WERI-Rb-1 (cell line): Measurements from ENCODE around the gene SFT2D1.

Source experiments
- DNase-seq: peaks from one replicate; pipeline ENCODE4 v3.0.0-alpha.2; 2020
- H3K27ac ChIP-seq: fragments of 250-450 bp; sonication (Bioruptor Pico); 2 replicates; pipeline ENCODE4 v1.5.1; 2020; ENCODE audit warnings: mild to moderate bottlenecking, moderate library complexity
- H3K27me3 ChIP-seq: fragments of 250-450 bp; sonication (Bioruptor Pico); 2 replicates; pipeline ENCODE4 v1.5.1; 2021; ENCODE audit warnings: mild to moderate bottlenecking, low read depth, moderate library complexity; ENCODE audit not compliant: insufficient read depth, severe bottlenecking
- H3K36me3 ChIP-seq: fragments of 250-450 bp; sonication (Bioruptor Pico); 2 replicates; pipeline ENCODE4 v1.5.1; 2020; ENCODE audit warnings: mild to moderate bottlenecking, moderate library complexity
- H3K4me3 ChIP-seq: 2 replicates; pipeline ENCODE4 v1.5.1; 2011; ENCODE audit warnings: low read depth, mild to moderate bottlenecking, control low read depth, low read length
- H3K9me3 ChIP-seq: fragments of 250-450 bp; sonication (Bioruptor Pico); 2 replicates; pipeline ENCODE4 v1.5.1; 2021; ENCODE audit warnings: mild to moderate bottlenecking, moderate library complexity; ENCODE audit not compliant: severe bottlenecking
- TF ChIP-seq, protein P1 (sequence below): IDR thresholded peaks from 2 replicates; pipeline ENCODE4 v1.5.1; 2011; ENCODE audit warnings: low read depth, mild to moderate bottlenecking, control low read depth, inconsistent platforms, low read length

Gene SFT2D1

DNA sequence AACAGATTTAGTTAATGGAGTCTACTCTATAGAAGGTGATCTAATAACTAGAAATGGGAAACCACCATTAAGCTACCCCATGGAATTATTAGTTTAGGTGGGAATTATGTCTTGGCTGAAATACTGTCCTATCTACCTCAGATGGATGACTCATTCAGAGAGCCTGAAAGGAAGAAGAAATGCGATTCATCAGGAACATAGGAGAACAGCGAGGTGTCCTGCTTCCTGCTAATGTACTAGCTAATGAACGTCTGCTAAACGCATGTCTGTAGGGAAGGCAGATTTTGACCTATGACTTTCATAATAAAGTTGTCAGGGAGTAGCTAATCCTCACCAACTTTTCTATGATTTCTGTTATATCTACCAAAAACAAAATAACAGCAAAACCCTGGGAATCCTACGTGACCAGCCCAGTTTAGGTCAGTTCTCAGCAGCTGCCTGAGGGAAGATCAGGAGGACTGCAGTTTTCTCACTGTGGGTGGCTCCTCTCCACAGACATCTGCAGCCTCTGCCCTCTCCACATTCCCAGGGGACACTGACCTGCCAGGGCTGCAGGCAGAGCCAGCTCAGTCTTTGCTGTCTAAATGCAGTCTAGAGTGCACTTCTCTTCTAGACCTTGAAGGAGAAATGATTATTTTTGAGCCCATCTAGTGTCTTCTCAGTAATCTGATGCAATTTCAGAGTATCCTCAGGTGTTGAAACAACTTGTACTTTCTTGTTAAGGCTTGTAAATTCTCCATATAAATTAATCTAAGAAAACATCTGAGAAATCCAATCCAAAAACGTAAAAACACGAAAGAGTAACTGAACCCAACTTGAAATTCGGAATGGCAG is 18.1 kb upstream of the SFT2D1 start:
- Histone ChIP-seq H3K27ac (no peak overlapping the region), H3K36me3 (peaks cover 3% of the 10 kb centered on the region), H3K9me3 (no peaks in the 10 kb centered on the region), H3K4me3 (no peak overlapping the region), H3K27me3 (no peaks in the 10 kb centered on the region)
- TF ChIP-seq, protein P1, sequence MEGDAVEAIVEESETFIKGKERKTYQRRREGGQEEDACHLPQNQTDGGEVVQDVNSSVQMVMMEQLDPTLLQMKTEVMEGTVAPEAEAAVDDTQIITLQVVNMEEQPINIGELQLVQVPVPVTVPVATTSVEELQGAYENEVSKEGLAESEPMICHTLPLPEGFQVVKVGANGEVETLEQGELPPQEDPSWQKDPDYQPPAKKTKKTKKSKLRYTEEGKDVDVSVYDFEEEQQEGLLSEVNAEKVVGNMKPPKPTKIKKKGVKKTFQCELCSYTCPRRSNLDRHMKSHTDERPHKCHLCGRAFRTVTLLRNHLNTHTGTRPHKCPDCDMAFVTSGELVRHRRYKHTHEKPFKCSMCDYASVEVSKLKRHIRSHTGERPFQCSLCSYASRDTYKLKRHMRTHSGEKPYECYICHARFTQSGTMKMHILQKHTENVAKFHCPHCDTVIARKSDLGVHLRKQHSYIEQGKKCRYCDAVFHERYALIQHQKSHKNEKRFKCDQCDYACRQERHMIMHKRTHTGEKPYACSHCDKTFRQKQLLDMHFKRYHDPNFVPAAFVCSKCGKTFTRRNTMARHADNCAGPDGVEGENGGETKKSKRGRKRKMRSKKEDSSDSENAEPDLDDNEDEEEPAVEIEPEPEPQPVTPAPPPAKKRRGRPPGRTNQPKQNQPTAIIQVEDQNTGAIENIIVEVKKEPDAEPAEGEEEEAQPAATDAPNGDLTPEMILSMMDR = no peak
- no peak for DNase-seq

DNA sequence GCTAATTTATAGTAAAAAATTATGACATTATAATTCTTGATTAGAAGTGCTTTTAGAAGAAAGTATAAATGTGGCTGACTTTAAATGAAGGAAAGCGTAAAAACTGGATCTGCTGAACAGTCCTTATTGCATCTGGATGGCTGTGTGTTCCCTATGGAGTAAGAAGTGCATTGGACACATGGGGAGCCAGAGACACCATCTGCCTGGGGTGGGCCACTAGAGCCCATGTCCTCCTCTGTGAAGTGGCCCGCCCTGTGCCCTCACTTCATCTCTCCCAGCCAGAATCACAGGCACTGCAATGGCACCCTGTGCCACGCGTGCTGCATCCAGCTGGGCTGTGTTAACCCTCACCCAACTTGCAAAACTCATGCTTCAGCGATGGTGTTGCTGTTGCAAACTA is 13.2 kb upstream of the SFT2D1 start:
- no peak for DNase-seq
- Histone ChIP-seq H3K36me3 (no peaks in the 10 kb centered on the region), H3K27ac (no peak overlapping the region), H3K27me3 (no peaks in the 10 kb centered on the region), H3K4me3 (no peak overlapping the region), H3K9me3 (no peaks in the 10 kb centered on the region)
- TF ChIP-seq, protein P1 = no peak

DNA sequence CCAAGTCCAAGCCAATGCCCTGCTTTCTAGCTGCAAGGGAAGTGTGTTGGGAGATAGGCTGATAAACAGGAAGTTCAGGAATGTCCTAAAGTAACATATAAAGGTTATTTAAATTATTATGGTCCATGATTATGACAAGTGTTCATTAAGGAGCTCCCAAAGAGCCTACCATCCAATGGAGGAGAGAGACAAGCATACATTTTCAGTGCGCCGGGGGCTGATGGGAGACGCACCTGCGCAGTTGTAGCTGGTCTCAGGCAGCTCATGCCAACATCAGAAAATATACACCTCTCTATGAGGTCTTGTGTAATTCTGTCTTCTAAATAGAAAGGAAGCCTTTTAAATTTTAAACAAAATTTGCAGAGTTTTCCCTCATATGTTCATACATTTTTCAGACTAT is 12.6 kb upstream of the SFT2D1 start:
- Histone ChIP-seq H3K27ac (no peak overlapping the region), H3K4me3 (no peak overlapping the region), H3K9me3 (peaks cover under 1% of the 10 kb centered on the region), H3K27me3 (no peaks in the 10 kb centered on the region), H3K36me3 (no peaks in the 10 kb centered on the region)
- DNase-seq = no peak
- TF ChIP-seq, protein P1 = no peak

DNA sequence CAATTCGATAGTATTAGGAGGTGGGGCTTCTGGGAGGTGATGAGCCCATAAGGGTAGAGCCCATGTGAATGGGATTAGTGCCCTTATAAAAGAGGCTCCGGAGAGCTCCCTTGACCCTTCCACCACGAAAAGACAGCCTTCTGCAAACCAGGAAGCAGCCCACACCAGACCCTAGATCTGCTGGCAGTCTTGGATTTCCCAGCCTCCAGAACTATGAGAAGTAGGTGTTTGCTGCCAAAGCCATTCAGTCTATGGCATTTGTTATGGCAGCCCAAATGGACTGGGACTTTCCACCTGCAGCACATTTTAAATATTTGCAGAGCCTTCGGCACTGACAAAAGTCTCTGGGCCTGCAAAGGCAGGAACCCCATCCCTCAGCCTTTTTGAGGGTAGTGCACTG is 11.8 kb upstream of the SFT2D1 start:
- Histone ChIP-seq H3K9me3 (peaks cover 7% of the 10 kb centered on the region), H3K36me3 (no peaks in the 10 kb centered on the region), H3K27me3 (no peaks in the 10 kb centered on the region), H3K4me3 (no peak overlapping the region), H3K27ac (no peak overlapping the region)
- no peak for DNase-seq
- TF ChIP-seq, protein P1 = no peak

DNA sequence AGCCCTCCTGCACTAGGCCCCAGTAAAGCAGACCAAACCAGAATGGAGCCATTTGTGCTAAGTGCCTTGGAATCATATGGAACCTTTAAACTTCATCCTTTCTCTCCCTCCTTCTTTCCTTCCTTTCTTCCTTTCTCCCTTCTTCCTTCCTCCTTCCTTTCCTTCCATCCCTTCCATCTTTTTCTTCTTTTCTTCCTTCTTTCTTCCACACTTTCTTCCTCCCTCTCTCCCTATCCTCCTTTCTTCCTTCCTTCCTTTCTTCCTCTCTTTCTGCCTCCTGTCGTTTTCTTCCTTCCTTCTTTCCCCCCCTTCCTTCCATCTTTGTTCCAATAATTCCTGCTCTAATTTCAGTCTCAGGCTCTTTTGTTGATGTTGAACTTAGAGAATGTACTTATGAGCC is 11.2 kb upstream of the SFT2D1 start:
- Histone ChIP-seq H3K27me3 (no peaks in the 10 kb centered on the region), H3K27ac (no peak overlapping the region), H3K36me3 (no peaks in the 10 kb centered on the region), H3K9me3 (peaks cover 7% of the 10 kb centered on the region), H3K4me3 (no peak overlapping the region)
- DNase-seq = no peak
- TF ChIP-seq, protein P1 = no peak

DNA sequence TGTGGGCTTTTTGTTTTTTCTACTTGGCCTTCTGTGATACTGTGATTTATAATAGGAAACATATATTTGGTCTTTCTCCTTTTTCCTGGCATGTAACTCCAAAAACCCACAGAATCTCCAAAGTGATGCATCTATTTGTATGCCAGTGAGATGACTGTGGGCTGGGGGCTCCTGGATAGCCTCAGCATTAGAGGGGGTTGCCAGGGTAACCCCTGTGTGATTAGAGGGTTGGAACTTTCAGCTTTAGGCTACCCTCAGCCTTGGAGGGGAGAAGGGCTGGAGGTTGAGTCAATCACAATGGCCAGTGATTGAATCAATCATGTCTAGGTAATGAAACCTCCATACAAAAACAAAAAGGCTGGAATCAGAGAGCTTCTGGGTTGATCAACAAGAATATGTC is 10.6 kb upstream of the SFT2D1 start:
- H3K4me3 ChIP-seq = no peak overlapping the region
- TF ChIP-seq, protein P1 = no peak
- no peaks in the 10 kb centered on the region for H3K36me3 ChIP-seq
- no peak overlapping the region for H3K27ac ChIP-seq
- DNase-seq = no peak
- H3K9me3 ChIP-seq = peaks cover 7% of the 10 kb centered on the region
- H3K27me3 ChIP-seq = no peaks in the 10 kb centered on the region
